ENCODE data around the gene RAB3A. TPM values are rescaled to one million over a fixed set of nuclear protein-coding genes. Genes with fewer than 3 reads are reported as not detected.

Gene RAB3A
- total and polyA plus RNA-seq, 9 of the 15 experiments (the other 6 are each of a cell fraction or from before 2014, with no cell fraction given) = 0.17 to 5.1 (median 0.90) TPM; not detected in 1

GRCh38 chr19:18208098-18208951, 4.5 kb upstream of the RAB3A start (continued):
- TF ChIP-seq FOXP4 (CRISPR knock-in tag; IDR thresholded peaks at IDR 0.05; ENCODE audit: borderline replicate concordance) (no peak), CUX1 (CRISPR knock-in tag; IDR thresholded peaks at IDR 0.05) (no peak), ZNF311 (CRISPR knock-in tag; IDR thresholded peaks at IDR 0.05) (no peak), ZNF707 (CRISPR knock-in tag; conservative IDR thresholded peaks at IDR 0.05) (no peak), TAF7 (tag; IDR thresholded peaks at IDR 0.05) (no peak), CREB3L1 (IDR thresholded peaks at IDR 0.05; ENCODE audit: borderline replicate concordance, low read depth) (no peak), IRF9 (tag; IDR thresholded peaks at IDR 0.05) (no peak), GABPB2 (CRISPR knock-in tag; conservative IDR thresholded peaks at IDR 0.05) (no peak), MECOM (CRISPR knock-in tag; IDR thresholded peaks at IDR 0.05) (no peak), RBM15 (IDR thresholded peaks at IDR 0.05; ENCODE audit: insufficient read depth, low read length) (no peak), MAFK (IDR thresholded peaks at IDR 0.05; ENCODE audit: low read length) (no peak), POLR2G (IDR thresholded peaks at IDR 0.05; ENCODE audit: low read depth, low read length) (no peak)
